Left ventricle myocardium inferior (tissue), 1 donor: Measurements from ENCODE around the gene SCGB1C2. TPM values are rescaled to one million over a fixed set of nuclear protein-coding genes. Genes with fewer than 3 reads are reported as not detected.
A peak's percentile ranks its signal among the peaks of the same experiment; 100 is the strongest.

ENCODE experiments used
- DNase-seq: peaks from one replicate; pipeline ENCODE4 v3.0.0-alpha.2; 2020
- H3K27ac ChIP-seq: fragments of 200-600 bp; replicated peaks from 2 replicates; pipeline ENCODE4 v1.8.0; 2021
- H3K27me3 ChIP-seq: fragments of 200-600 bp; 2 replicates; pipeline ENCODE4 v1.8.0; 2021; ENCODE audit warnings: low read depth
- H3K36me3 ChIP-seq: fragments of 200-600 bp; 2 replicates; pipeline ENCODE4 v1.8.0; 2021
- H3K4me1 ChIP-seq: fragments of 200-600 bp; 2 replicates; pipeline ENCODE4 v1.8.0; 2021
- H3K4me3 ChIP-seq: fragments of 200-600 bp; 2 replicates; pipeline ENCODE4 v1.8.0; 2021; ENCODE audit warnings: mild to moderate bottlenecking, moderate library complexity
- H3K9me3 ChIP-seq: fragments of 200-600 bp; replicated peaks from 2 replicates; pipeline ENCODE4 v1.8.0; 2021
- intact Hi-C: fragments of 100-400 bp; cut with micrococcal nuclease; formaldehyde crosslinking; loops from one replicate; pipeline ENCODE4 v1.11.0; 2022
- total RNA-seq: library from RNA; stranded (reverse); fragmentation: NEBNext Ultra II Directional; extraction: Animal tissue kit (Norgen Biotek cat#: 25700); gene quantifications from one replicate; pipeline ENCODE4 v1.2.1, GENCODE V29; 2021
- TF ChIP-seq, protein P1 (sequence below): fragments of 200-600 bp; IDR thresholded peaks from 2 replicates; pipeline ENCODE4 v1.8.0; 2021; ENCODE audit warnings: antibody characterized with exemption, mild to moderate bottlenecking, borderline replicate concordance
- donor health status: DM: no; HTN: yes; CAD: no; lungs with severe emphysema.

Gene SCGB1C2
- total RNA-seq, 1 donor from 2014 or later, result not detected

DNA sequence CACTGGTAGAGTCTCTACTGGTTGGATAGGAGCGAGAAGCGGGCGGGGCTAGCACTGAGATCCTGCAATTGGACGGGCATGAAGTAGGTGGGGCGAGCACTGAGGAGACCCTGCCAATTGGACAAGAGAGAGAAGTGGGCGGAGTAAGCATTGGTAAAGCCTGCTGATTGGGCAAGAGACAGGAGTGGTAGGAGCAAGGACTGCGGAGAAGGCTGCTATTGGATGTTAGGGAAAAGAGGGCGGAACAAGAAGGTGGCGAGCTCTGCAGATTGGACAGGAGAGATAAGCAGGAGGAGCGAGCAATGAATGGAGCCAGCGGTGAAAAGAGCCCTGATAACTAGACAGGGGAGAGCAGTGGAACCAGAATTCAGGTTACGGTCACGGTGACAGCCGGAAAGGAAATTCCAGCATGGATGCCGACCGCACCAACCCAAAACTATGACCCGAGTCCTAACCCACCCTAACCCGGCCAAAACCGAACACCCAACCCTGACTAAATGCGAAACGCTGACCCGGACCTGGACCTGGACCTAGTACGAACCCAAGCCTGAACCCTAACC lies 4.8 kb downstream of the SCGB1C2 start:
- TF ChIP-seq, protein P1, sequence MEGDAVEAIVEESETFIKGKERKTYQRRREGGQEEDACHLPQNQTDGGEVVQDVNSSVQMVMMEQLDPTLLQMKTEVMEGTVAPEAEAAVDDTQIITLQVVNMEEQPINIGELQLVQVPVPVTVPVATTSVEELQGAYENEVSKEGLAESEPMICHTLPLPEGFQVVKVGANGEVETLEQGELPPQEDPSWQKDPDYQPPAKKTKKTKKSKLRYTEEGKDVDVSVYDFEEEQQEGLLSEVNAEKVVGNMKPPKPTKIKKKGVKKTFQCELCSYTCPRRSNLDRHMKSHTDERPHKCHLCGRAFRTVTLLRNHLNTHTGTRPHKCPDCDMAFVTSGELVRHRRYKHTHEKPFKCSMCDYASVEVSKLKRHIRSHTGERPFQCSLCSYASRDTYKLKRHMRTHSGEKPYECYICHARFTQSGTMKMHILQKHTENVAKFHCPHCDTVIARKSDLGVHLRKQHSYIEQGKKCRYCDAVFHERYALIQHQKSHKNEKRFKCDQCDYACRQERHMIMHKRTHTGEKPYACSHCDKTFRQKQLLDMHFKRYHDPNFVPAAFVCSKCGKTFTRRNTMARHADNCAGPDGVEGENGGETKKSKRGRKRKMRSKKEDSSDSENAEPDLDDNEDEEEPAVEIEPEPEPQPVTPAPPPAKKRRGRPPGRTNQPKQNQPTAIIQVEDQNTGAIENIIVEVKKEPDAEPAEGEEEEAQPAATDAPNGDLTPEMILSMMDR, result no peak
- Histone ChIP-seq H3K4me1 (peaks cover 19% of the 10 kb centered on the region), H3K9me3 (no peaks in the 10 kb centered on the region), H3K36me3 (no peaks in the 10 kb centered on the region), H3K4me3 (no peak overlapping the region), H3K27me3 (no peaks in the 10 kb centered on the region), H3K27ac (no peak overlapping the region)
- DNase-seq, result no peak
- intact Hi-C loops, result loop anchor here (5.0 kb wide), 1 partner anchor 560 kb away; no protein-coding TSS in a partner anchor

DNA sequence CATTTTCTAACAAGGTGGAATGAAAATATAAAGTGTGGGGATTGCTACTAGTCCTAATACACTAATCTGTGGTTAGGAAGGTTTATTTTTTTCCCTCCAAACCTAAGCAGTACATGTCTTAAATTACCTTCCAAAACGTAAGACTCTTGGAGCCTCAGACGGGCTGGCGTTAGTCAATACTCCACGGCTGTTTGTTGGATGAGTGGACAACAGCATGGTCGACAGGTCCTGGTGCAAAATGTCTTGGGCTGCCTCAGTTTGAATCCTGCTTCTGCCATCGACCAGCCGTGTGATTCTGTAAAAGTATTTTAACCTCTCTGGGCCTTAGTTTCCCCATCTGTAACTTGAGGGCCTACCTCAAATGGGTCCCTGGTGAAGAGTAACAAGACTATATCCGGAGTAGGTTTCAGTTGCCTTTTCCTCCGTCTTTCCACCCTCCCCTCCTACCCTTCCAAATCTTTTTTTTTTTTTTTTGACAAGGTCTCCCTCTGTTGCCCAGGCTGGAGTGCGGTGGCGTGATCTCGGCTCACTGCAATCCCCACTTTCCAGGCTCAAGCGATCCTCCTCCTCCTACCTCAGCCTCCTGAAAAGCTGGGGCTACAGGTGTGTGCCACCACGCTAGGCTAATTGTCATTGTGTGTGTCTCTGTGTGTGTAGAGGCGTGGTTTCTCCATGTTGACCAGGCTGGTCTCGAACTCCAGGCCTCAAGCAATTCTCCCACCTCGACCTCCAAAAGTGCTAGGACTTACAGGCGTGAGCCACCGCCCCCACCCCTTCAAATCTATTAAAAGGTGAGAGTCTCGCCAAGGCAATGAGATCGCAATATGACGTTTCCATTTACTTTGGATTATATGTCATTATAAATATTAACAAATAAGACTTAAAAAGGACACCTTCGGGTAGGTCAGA lies 5.8 kb downstream of the SCGB1C2 start:
- Histone ChIP-seq H3K4me1 (peaks cover 19% of the 10 kb centered on the region), H3K36me3 (no peaks in the 10 kb centered on the region), H3K9me3 (no peaks in the 10 kb centered on the region), H3K4me3 (no peak overlapping the region), H3K27me3 (no peaks in the 10 kb centered on the region), H3K27ac (no peak overlapping the region)
- no peak for DNase-seq
- TF ChIP-seq, protein P1, result no peak
- intact Hi-C loops, result loop anchor here (5.0 kb wide), 1 partner anchor 559 kb away; no protein-coding TSS in a partner anchor

DNA sequence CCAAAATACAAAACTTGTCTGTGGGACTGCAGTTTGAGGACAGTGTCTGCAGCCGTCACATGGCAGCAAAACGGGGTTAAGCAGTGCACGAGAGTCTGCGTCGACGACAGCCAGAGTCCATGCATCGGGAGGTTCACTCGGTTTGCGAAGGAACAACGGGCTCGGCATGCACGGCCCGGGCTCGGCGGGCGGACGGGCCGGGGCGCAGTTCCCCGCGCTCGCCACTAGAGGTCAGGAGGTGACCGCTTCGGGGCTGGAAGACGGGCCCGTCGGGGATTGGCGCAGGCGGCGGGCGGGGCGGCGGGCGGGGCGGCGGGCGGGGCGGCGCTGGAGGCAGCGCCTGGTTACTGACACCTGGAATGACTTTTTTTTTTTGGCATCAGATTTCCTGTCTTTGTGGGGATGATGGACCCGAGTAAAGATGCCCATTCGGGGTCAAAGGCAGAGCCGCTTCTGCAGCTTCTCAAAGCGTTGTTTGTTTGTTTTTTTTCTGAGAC lies 6.5 kb downstream of the SCGB1C2 start:
- Histone ChIP-seq H3K4me1 (peaks cover 19% of the 10 kb centered on the region), H3K9me3 (no peaks in the 10 kb centered on the region), H3K36me3 (no peaks in the 10 kb centered on the region), H3K27me3 (no peaks in the 10 kb centered on the region), H3K4me3 (peak overlapping the region; percentile 17), H3K27ac (no peak overlapping the region)
- intact Hi-C loops, result loop anchor here (5.0 kb wide), 1 partner anchor 558 kb away; no protein-coding TSS in a partner anchor
- TF ChIP-seq, protein P1, result peak; percentile 95
- DNase-seq, result peak; percentile 84

DNA sequence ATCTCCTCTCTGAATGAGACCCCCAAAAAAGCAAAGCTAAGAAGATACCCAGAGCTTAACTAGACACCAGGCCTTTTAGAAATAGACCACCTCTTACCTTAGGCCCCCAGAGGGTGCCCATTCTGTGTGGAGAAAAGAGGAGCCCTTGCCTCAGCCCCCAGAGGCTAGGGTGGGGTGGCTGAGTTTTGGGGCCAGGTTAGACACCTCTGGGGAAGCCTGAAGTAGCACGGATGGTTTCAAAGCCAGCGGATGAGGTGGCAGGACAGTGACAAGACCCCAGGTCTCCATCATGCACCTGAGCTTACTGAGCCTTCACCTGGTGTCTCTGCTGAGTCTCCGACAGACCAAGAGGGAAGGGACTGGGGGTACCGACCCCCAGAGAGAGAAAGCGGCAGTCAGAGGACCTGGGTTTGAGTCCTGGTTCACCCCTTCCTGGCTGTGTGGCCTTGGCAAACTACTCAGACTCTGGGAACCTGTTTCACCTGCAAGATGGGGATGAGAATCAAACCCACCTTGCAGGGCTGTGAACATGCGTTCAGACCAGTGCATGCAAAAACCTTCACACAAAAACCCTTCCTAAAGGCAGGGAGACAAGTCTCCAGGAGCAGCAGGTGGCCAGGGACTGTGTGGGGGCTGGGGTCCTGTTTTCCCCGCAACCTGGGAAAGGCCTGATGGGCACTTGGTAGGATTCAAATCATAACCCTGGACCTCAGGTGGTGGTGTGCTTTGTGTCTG lies 7.7 kb downstream of the SCGB1C2 start:
- peak; percentile 6 for DNase-seq
- intact Hi-C loops, result loop anchor here (5.0 kb wide), 1 partner anchor 557 kb away; no protein-coding TSS in a partner anchor
- Histone ChIP-seq H3K4me3 (no peak overlapping the region), H3K27me3 (peaks cover 3% of the 10 kb centered on the region), H3K4me1 (peaks cover 19% of the 10 kb centered on the region), H3K9me3 (no peaks in the 10 kb centered on the region), H3K36me3 (no peaks in the 10 kb centered on the region), H3K27ac (no peak overlapping the region)
- TF ChIP-seq, protein P1, result no peak
